HepG2 (cell line): ENCODE measurements around the gene MUL1. TPM values are rescaled to one million over a fixed set of nuclear protein-coding genes. Genes with fewer than 3 reads are reported as not detected.

Experiments
- ATF6 ChIP-seq: sonication (generic); formaldehyde crosslinking; conservative IDR thresholded peaks from 2 replicates; pipeline ENCODE4 v1.4.0; 2020; ENCODE audit warnings: missing genetic modification reagents
- CCDC6 ChIP-seq: sonication (generic); formaldehyde crosslinking; IDR thresholded peaks from 2 replicates; pipeline ENCODE4 v1.8.1; 2022; ENCODE audit warnings: mild to moderate bottlenecking, missing genetic modification reagents, moderate library complexity
- HNF4A ChIP-seq: sonication (generic); formaldehyde crosslinking; IDR thresholded peaks from 2 replicates; pipeline ENCODE4 v1.4.0; 2020; ENCODE audit warnings: missing genetic modification reagents
- HNRNPL ChIP-seq: fragments of 200-400 bp; formaldehyde crosslinking; IDR thresholded peaks from 2 replicates; pipeline ENCODE4 v1.6.1; 2017; ENCODE audit warnings: mild to moderate bottlenecking, low read depth, low read length
- MEIS2 ChIP-seq: sonication (generic); formaldehyde crosslinking; IDR thresholded peaks from 2 replicates; pipeline ENCODE4 v1.9.0; 2021; ENCODE audit warnings: mild to moderate bottlenecking, missing genetic modification reagents
- MIER3 ChIP-seq: IDR thresholded peaks from 2 replicates; pipeline ENCODE4 v1.6.1; 2016; ENCODE audit warnings: missing compliant biosample characterization, borderline replicate concordance
- NR2F1 ChIP-seq, 2 experiments: fragments of 450-650 bp in 1 of 2; formaldehyde crosslinking in 1 of 2; IDR thresholded peaks; 2 replicates each; pipeline versions ENCODE4 v1.5.0 to v1.6.1; 2016 to 2020; ENCODE audit warnings: mild to moderate bottlenecking in 1 of 2, missing compliant biosample characterization in 1 of 2, missing genetic modification reagents in 1 of 2, moderate library complexity in 1 of 2
- RBAK ChIP-seq: sonication (generic); formaldehyde crosslinking; IDR thresholded peaks from 2 replicates; pipeline ENCODE4 v1.5.1; 2020; ENCODE audit warnings: mild to moderate bottlenecking, missing genetic modification reagents
- SNRNP70 ChIP-seq: fragments of 200-400 bp; formaldehyde crosslinking; IDR thresholded peaks from 2 replicates; pipeline ENCODE4 v1.6.1; 2017; ENCODE audit warnings: mild to moderate bottlenecking, low read depth, low read length, moderate library complexity
- SP140L ChIP-seq: sonication (generic); formaldehyde crosslinking; IDR thresholded peaks from 2 replicates; pipeline ENCODE4 v1.4.0; 2020; ENCODE audit warnings: missing genetic modification reagents, borderline replicate concordance
- SUZ12 ChIP-seq: fragments of 150-350 bp; IDR thresholded peaks from 2 replicates; pipeline ENCODE4 v1.6.1; 2014; ENCODE audit warnings: low read depth, low read length
- THRA ChIP-seq: sonication (generic); formaldehyde crosslinking; IDR thresholded peaks from 2 replicates; pipeline ENCODE4 v1.4.0; 2020; ENCODE audit warnings: missing genetic modification reagents, borderline replicate concordance
- ZBTB4 ChIP-seq: sonication (generic); formaldehyde crosslinking; IDR thresholded peaks from 2 replicates; pipeline ENCODE4 v1.4.0; 2020; ENCODE audit warnings: missing genetic modification reagents, mild to moderate bottlenecking, borderline replicate concordance
- ZNF124 ChIP-seq: sonication (generic); formaldehyde crosslinking; IDR thresholded peaks from 2 replicates; pipeline ENCODE4 v1.4.0; 2020; ENCODE audit warnings: missing genetic modification reagents
- ZNF24 ChIP-seq: fragments of 450-650 bp; IDR thresholded peaks from 2 replicates; pipeline ENCODE4 v1.6.1; 2017; ENCODE audit warnings: antibody characterized with exemption, mild to moderate bottlenecking
- ZNF3 ChIP-seq: IDR thresholded peaks from 2 replicates; pipeline ENCODE4 v1.7.0; 2017; ENCODE audit warnings: inconsistent platforms
- ZNF549 ChIP-seq: sonication (generic); formaldehyde crosslinking; IDR thresholded peaks from 2 replicates; pipeline ENCODE4 v1.5.0; 2020; ENCODE audit warnings: missing genetic modification reagents
- ZNF552 ChIP-seq: sonication (generic); formaldehyde crosslinking; IDR thresholded peaks from 2 replicates; pipeline ENCODE4 v1.9.0; 2022; ENCODE audit warnings: missing genetic modification reagents, mild to moderate bottlenecking, borderline replicate concordance
- ZNF615 ChIP-seq: sonication (generic); formaldehyde crosslinking; IDR thresholded peaks from 2 replicates; pipeline ENCODE4 v1.5.0; 2020; ENCODE audit warnings: mild to moderate bottlenecking, missing genetic modification reagents, borderline replicate concordance
- ZNF766 ChIP-seq: sonication (generic); formaldehyde crosslinking; IDR thresholded peaks from 2 replicates; pipeline ENCODE4 v1.5.0; 2020; ENCODE audit warnings: missing genetic modification reagents, borderline replicate concordance
- polyA plus RNA-seq, 8 experiments: library from polyadenylated mRNA; depleted of rRNA in 3 of 8; stranded (reverse) in 7 of 8; unstranded in 1 of 8; fragments of >200 nt; fragmentation: Illumina TruSeq in 4 of 8; extraction: Trizol in 4 of 8; gene quantifications; 2 replicates each; pipeline versions ENCODE4 v1.2.1 to v1.2.3, GENCODE V29; 2011 to 2016; ENCODE audit warnings: low read depth in 4 of 8, missing spikeins in 1 of 8, mixed read lengths in 1 of 8; ENCODE audit not compliant: insufficient read depth in 1 of 8
- total RNA-seq, 5 experiments: library from RNA; depleted of rRNA; stranded (reverse); fragments of >200 nt; fragmentation: Illumina TruSeq; extraction: Trizol; gene quantifications; 2 replicates each; pipeline ENCODE4 v1.2.3, GENCODE V29; 2016; ENCODE audit warnings: low read depth in 1 of 5
- TF ChIP-seq, protein P1 (sequence below): sonication (generic); formaldehyde crosslinking; IDR thresholded peaks from 2 replicates; pipeline ENCODE4 v1.4.0; 2020; ENCODE audit warnings: missing genetic modification reagents, borderline replicate concordance

The MUL1 gene
- total and polyA plus RNA-seq, 2 of the 13 experiments (the other 11 are each of a cell fraction or from before 2014, with no cell fraction given), result 21.5 to 26.5 TPM

- TF ChIP-seq CCDC6 (CRISPR knock-in tag) (peak; percentile 33; the same call in 1 of the 2 replicates), ZBTB4 (CRISPR knock-in tag) (no peak), MIER3 (CRISPR knock-in tag) (no peak; the same call in 1 of the 2 replicates), ZNF766 (CRISPR knock-in tag) (no peak), ZNF549 (CRISPR knock-in tag) (no peak), HNF4A (CRISPR knock-in tag) (peak; percentile 42), THRA (CRISPR knock-in tag) (peak; percentile 60; the same call in 1 of the 2 replicates), HNRNPL (peak; percentile 86), SUZ12 (no peak), ATF6 (CRISPR knock-in tag) (no peak), SNRNP70 (no peak), NR2F1 (CRISPR knock-in tag; IDR thresholded peaks at IDR 0.05) (no peak), RBAK (CRISPR knock-in tag) (0 out of 2 replicates have a peak, but pooled peaks have one; percentile 17), ZNF552 (no peak), ZNF124 (CRISPR knock-in tag) (no peak), ZNF24 (no peak), ZNF615 (CRISPR knock-in tag) (no peak), SP140L (CRISPR knock-in tag) (no peak), MEIS2 (CRISPR knock-in tag) (no peak), ZNF3 (CRISPR knock-in tag) (no peak)
- TF ChIP-seq, protein P1, sequence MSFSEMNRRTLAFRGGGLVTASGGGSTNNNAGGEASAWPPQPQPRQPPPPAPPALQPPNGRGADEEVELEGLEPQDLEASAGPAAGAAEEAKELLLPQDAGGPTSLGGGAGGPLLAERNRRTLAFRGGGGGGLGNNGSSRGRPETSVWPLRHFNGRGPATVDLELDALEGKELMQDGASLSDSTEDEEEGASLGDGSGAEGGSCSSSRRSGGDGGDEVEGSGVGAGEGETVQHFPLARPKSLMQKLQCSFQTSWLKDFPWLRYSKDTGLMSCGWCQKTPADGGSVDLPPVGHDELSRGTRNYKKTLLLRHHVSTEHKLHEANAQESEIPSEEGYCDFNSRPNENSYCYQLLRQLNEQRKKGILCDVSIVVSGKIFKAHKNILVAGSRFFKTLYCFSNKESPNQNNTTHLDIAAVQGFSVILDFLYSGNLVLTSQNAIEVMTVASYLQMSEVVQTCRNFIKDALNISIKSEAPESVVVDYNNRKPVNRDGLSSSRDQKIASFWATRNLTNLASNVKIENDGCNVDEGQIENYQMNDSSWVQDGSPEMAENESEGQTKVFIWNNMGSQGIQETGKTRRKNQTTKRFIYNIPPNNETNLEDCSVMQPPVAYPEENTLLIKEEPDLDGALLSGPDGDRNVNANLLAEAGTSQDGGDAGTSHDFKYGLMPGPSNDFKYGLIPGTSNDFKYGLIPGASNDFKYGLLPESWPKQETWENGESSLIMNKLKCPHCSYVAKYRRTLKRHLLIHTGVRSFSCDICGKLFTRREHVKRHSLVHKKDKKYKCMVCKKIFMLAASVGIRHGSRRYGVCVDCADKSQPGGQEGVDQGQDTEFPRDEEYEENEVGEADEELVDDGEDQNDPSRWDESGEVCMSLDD (CRISPR knock-in tag), result peak; percentile 70
These were observed 44.2 kb upstream of the MUL1 start, which contains the start of gene FAM43B (continued) for GRCh38 chr1:20551945-20552727.
